PC-9 (cell line): Measurements from ENCODE around the gene GHRH. TPM values are rescaled to one million over a fixed set of nuclear protein-coding genes. Genes with fewer than 3 reads are reported as not detected.

Source experiments
- BruUV-seq: library from RNA; stranded (reverse); fragments of 400-500 nt; replicated peaks from 2 replicates; lab custom pipeline; 2021; lab: Mats Ljungman, UMichigan
- CTCF ChIA-PET: fragments of 300-600 bp; sonication (Branson Sonifier 250); formaldehyde crosslinking; loops from one replicate; lab custom pipeline; 2022; ENCODE audit warnings: antibody characterized with exemption; lab: Charles Lee
- POLR2A ChIA-PET: fragments of 300-600 bp; sonication (Branson Sonifier 250); formaldehyde crosslinking; loops from one replicate; lab custom pipeline; 2022; ENCODE audit warnings: antibody characterized with exemption; ENCODE audit not compliant: unreplicated experiment; lab: Charles Lee
- DNase-seq, 2 experiments: peaks; one replicate each; pipeline versions ENCODE4 v3.0.0 to v3.0.0-alpha.2; 2015 to 2022; ENCODE audit warnings: mixed read lengths in 1 of 2
- H2AFZ ChIP-seq: fragments of 200-600 bp; sonication (generic); 2 replicates; pipeline ENCODE4 v1.8.1; 2017; ENCODE audit warnings: antibody characterized with exemption
- H3F3A ChIP-seq: fragments of 200-600 bp; sonication (generic); 2 replicates; pipeline ENCODE4 v1.8.1; 2017; ENCODE audit warnings: antibody characterized with exemption, mild to moderate bottlenecking, low read depth; ENCODE audit not compliant: insufficient read depth
- H3K27ac ChIP-seq: fragments of 200-600 bp; sonication (generic); 2 replicates; pipeline ENCODE4 v1.6.1; 2016; ENCODE audit warnings: mixed run types
- H3K27me3 ChIP-seq: fragments of 200-600 bp; sonication (generic); 2 replicates; pipeline ENCODE4 v1.6.1; 2016; ENCODE audit warnings: low read depth, mixed run types; ENCODE audit not compliant: insufficient read depth
- H3K36me3 ChIP-seq: fragments of 200-600 bp; sonication (generic); 2 replicates; pipeline ENCODE4 v1.6.1; 2016; ENCODE audit warnings: low read depth, mixed run types
- H3K4me1 ChIP-seq: fragments of 200-600 bp; sonication (generic); replicated peaks from 2 replicates; pipeline ENCODE4 v1.6.1; 2016; ENCODE audit warnings: mixed run types; ENCODE audit not compliant: insufficient read depth
- H3K4me2 ChIP-seq: fragments of 200-600 bp; sonication (generic); 2 replicates; pipeline ENCODE4 v1.6.1; 2017; ENCODE audit warnings: mixed run types
- H3K4me3 ChIP-seq: fragments of 200-600 bp; sonication (generic); 2 replicates; pipeline ENCODE4 v1.6.1; 2016; ENCODE audit warnings: mixed run types
- H3K79me2 ChIP-seq: fragments of 200-600 bp; sonication (generic); 2 replicates; pipeline ENCODE4 v1.6.1; 2017; ENCODE audit warnings: low read depth, mixed run types
- H3K9me2 ChIP-seq: fragments of 200-600 bp; sonication (generic); 2 replicates; pipeline ENCODE4 v1.8.1; 2017; ENCODE audit warnings: mild to moderate bottlenecking; ENCODE audit not compliant: insufficient read depth
- H3K9me3 ChIP-seq: fragments of 200-600 bp; sonication (generic); 2 replicates; pipeline ENCODE4 v1.8.1; 2016; ENCODE audit warnings: low read depth; ENCODE audit not compliant: insufficient read depth
- H4K20me1 ChIP-seq: fragments of 200-600 bp; sonication (generic); 2 replicates; pipeline ENCODE4 v1.8.1; 2017; ENCODE audit not compliant: insufficient read depth
- EZH2 ChIP-seq: fragments of 200-600 bp; sonication (generic); IDR thresholded peaks from 2 replicates; pipeline ENCODE4 v1.8.0; 2017; ENCODE audit warnings: antibody characterized with exemption, low read depth
- intact Hi-C: fragments of 100-400 bp; cut with micrococcal nuclease; formaldehyde crosslinking; loops from one replicate; pipeline ENCODE4 v1.10.0; 2022; ENCODE audit not compliant: unreplicated experiment
- total RNA-seq: library from RNA; stranded (reverse); gene quantifications from 2 replicates; pipeline ENCODE4 v1.2.3, GENCODE V29; 2021
- TF ChIP-seq, protein P1 (sequence below): fragments of 200-600 bp; sonication (generic); conservative IDR thresholded peaks from 2 replicates; pipeline ENCODE4 v1.6.1; 2017; ENCODE audit warnings: mixed run types, antibody characterized with exemption, mild to moderate bottlenecking, moderate library complexity

GHRH gene
- total RNA-seq, 1 experiment from 2014 or later, result not detected

DNA sequence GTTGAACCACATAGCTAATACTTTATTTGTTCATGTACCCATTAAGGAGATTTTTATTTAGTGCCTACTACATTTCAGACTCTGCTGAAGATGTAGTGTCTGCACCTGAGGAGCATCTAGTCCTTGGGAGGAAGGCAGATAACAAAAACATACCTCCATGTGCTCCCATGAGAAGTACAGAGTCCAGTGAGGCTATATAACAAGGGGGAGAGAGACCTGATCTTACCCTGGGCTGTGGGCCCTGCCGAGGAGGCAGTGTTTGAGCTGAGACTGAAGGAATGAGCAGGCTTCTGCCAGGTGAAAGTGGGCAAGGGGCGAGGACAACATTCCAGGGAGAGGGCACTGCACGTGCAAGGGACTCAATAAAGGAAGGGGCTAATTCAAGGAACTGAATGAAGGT is 39.9 kb upstream of the GHRH start:
- POLR2A ChIA-PET, result no interaction called here
- no peak overlapping the region for H2AFZ ChIP-seq
- no TSS peak for BruUV-seq
- no peaks in the 10 kb centered on the region for H3K9me2 ChIP-seq
- H3F3A ChIP-seq, result no peaks in the 10 kb centered on the region
- H3K4me3 ChIP-seq, result no peak overlapping the region
- no peaks in the 10 kb centered on the region; the same call in 1 of the 2 replicates for H4K20me1 ChIP-seq
- CTCF ChIA-PET, result no interaction called here
- DNase-seq, result no peak
- H3K27ac ChIP-seq, result no peak overlapping the region
- no peak overlapping the region for H3K4me2 ChIP-seq
- H3K4me1 ChIP-seq, result no peaks in the 10 kb centered on the region
- intact Hi-C loops, result no loop called here
- peaks cover 25% of the 10 kb centered on the region for H3K79me2 ChIP-seq
- H3K36me3 ChIP-seq, result peaks cover 19% of the 10 kb centered on the region
- no peaks in the 10 kb centered on the region for H3K9me3 ChIP-seq
- no peaks in the 10 kb centered on the region for H3K27me3 ChIP-seq
- TF ChIP-seq, protein P1, sequence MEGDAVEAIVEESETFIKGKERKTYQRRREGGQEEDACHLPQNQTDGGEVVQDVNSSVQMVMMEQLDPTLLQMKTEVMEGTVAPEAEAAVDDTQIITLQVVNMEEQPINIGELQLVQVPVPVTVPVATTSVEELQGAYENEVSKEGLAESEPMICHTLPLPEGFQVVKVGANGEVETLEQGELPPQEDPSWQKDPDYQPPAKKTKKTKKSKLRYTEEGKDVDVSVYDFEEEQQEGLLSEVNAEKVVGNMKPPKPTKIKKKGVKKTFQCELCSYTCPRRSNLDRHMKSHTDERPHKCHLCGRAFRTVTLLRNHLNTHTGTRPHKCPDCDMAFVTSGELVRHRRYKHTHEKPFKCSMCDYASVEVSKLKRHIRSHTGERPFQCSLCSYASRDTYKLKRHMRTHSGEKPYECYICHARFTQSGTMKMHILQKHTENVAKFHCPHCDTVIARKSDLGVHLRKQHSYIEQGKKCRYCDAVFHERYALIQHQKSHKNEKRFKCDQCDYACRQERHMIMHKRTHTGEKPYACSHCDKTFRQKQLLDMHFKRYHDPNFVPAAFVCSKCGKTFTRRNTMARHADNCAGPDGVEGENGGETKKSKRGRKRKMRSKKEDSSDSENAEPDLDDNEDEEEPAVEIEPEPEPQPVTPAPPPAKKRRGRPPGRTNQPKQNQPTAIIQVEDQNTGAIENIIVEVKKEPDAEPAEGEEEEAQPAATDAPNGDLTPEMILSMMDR, result no peak

DNA sequence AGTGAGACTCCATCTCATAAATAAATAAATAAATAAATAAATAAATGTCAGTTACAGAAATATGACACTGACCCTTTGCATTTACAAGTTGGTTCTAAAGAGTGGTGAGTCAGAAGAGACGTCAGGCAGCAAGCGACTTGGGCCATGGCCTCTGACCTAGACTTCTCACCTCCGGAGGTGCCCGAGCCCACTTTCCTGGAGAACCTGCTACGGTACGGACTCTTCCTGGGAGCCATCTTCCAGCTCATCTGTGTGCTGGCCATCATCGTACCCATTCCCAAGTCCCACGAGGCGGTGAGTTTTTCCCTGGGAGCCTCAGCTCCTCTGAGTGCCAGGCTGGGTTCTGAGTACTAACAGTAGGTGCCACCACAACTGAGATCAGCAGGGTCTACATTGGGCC is 39.5 kb upstream of the GHRH start:
- TF ChIP-seq, protein P1, result no peak
- TF ChIP-seq EZH2, result no peak
- Histone ChIP-seq H3F3A (no peaks in the 10 kb centered on the region; the same call in 1 of the 2 replicates), H3K4me1 (no peaks in the 10 kb centered on the region), H3K9me2 (no peaks in the 10 kb centered on the region), H3K36me3 (peaks cover 19% of the 10 kb centered on the region), H3K27me3 (no peaks in the 10 kb centered on the region), H4K20me1 (no peaks in the 10 kb centered on the region; the same call in 1 of the 2 replicates), H3K4me3 (no peak overlapping the region), H3K79me2 (peaks cover 29% of the 10 kb centered on the region), H3K4me2 (no peak overlapping the region), H3K27ac (no peak overlapping the region), H3K9me3 (no peaks in the 10 kb centered on the region), H2AFZ (no peak overlapping the region)
- ChIA-PET POLR2A (no interaction called here), CTCF (no interaction called here)
- DNase-seq, result no peak
- intact Hi-C loops, result no loop called here
- BruUV-seq, result no TSS peak

DNA sequence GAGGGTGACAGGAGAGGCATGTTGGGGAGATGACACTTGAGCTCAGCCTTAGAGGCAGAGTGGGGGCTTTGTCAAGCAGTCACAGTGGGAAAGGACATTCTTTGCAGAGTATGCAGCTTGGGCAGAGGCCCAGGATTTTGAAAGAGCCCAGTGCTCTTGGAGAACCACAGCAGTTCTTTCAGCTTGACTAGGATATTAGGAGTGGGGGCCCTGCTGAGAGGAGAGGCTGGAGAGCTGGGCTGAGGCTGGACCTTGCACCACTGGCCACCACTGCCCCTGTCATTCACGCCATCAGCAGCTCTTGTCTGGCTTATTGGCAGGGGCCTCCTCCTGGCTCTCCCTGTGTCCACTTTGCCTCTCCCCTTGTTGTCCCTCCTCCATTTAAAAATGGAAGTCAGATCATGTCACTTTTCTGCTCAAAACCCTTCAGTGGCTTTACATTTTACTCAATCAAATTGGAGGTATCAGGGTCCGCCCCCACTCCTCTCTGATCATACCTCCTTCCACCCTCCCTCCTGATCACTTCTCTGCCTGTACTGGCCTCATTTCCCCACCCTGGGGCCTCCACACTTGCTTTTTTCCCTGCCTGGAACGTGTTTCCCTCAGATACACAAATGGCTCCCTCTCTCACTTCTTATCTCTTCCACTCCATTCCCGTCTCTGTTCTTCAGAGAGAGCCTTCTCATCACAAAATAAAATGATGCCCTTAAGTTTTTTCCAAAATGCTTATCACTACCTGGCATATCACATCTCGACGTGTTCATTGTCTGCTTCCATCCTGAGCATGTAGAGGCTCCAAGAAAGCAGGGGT is 38.3 kb upstream of the GHRH start:
- no peak overlapping the region for H2AFZ ChIP-seq
- no peaks in the 10 kb centered on the region for H3K9me2 ChIP-seq
- H3K36me3 ChIP-seq, result peaks cover 19% of the 10 kb centered on the region
- CTCF ChIA-PET, result no interaction called here
- no peaks in the 10 kb centered on the region for H3K27me3 ChIP-seq
- H3K4me3 ChIP-seq, result no peak overlapping the region
- peaks cover 38% of the 10 kb centered on the region for H3K79me2 ChIP-seq
- DNase-seq, result no peak
- peaks cover 5% of the 10 kb centered on the region for H4K20me1 ChIP-seq
- H3F3A ChIP-seq, result peaks cover 10% of the 10 kb centered on the region; the same call in 1 of the 2 replicates
- TF ChIP-seq, protein P1, result no peak
- no peak for TF ChIP-seq EZH2
- H3K9me3 ChIP-seq, result no peaks in the 10 kb centered on the region
- H3K4me2 ChIP-seq, result no peak overlapping the region
- BruUV-seq, result no TSS peak
- H3K4me1 ChIP-seq, result peaks cover 11% of the 10 kb centered on the region
- no peak overlapping the region for H3K27ac ChIP-seq
- POLR2A ChIA-PET, result no interaction called here
- intact Hi-C loops, result no loop called here
